RWPE2 (cell line): ENCODE measurements around the gene TRIM44.

ENCODE experiments used
- ATAC-seq: fragments of 200-7000 bp; cut with Tn5 transposase; 3 replicates; pipeline ENCODE4 v1.9.1; 2021; ENCODE audit warnings: low read depth
- DNase-seq: peaks from one replicate; pipeline ENCODE4 v3.0.0-alpha.2; 2020; ENCODE audit warnings: low spot score
- H3K27ac ChIP-seq: fragments of 450-650 bp; 2 replicates; pipeline ENCODE4 v1.5.1; 2017; ENCODE audit warnings: mild to moderate bottlenecking; ENCODE audit not compliant: poor library complexity, severe bottlenecking
- H3K27me3 ChIP-seq: fragments of 250-450 bp; sonication (Bioruptor Pico); 2 replicates; pipeline ENCODE4 v1.5.1; 2021; ENCODE audit warnings: mild to moderate bottlenecking, moderate library complexity; ENCODE audit not compliant: insufficient read depth, poor library complexity, severe bottlenecking
- H3K36me3 ChIP-seq: fragments of 250-450 bp; sonication (Bioruptor Pico); 2 replicates; pipeline ENCODE4 v1.5.1; 2020; ENCODE audit warnings: low read depth, mild to moderate bottlenecking, moderate library complexity
- H3K4me1 ChIP-seq: fragments of 250-450 bp; sonication (Bioruptor Pico); 2 replicates; pipeline ENCODE4 v1.5.1; 2021; ENCODE audit warnings: mild to moderate bottlenecking, moderate library complexity; ENCODE audit not compliant: insufficient read depth, poor library complexity, severe bottlenecking
- H3K4me3 ChIP-seq: fragments of 250-450 bp; sonication (Bioruptor Pico); 2 replicates; pipeline ENCODE4 v1.5.1; 2021; ENCODE audit warnings: mild to moderate bottlenecking, moderate library complexity; ENCODE audit not compliant: severe bottlenecking
- H3K9me3 ChIP-seq: fragments of 250-450 bp; sonication (Bioruptor Pico); 2 replicates; pipeline ENCODE4 v1.5.1; 2021; ENCODE audit warnings: mild to moderate bottlenecking, moderate library complexity; ENCODE audit not compliant: severe bottlenecking
- TF ChIP-seq, protein P1 (sequence below): fragments of 450-650 bp; IDR thresholded peaks from one replicate; pipeline ENCODE4 v1.5.1; 2017; ENCODE audit warnings: mild to moderate bottlenecking, moderate library complexity; ENCODE audit not compliant: poor library complexity, severe bottlenecking

TRIM44 gene

DNA sequence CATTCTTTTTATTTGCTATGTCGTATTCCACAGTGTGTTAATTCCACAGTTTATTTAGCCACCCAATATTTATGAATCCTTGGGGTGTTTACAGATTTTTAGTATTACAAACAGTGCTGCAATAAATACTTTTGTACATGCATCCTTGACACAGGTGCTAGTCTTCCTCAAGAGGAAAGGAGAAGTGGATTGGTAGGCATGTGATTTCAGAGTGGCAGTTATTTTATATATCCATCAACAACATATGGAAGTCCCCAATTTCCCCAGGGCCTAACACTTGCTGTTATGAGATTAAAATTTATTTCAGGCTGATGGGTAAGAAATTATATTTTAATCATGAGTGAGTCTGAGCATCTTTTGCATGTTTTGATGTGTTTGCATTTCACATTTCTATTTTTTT, 17.9 kb downstream of the TRIM44 start:
- Histone ChIP-seq H3K36me3 (peaks cover 6% of the 10 kb centered on the region; the same call in 1 of the 2 replicates), H3K4me1 (no peaks in the 10 kb centered on the region), H3K4me3 (no peak overlapping the region), H3K27ac (no peak overlapping the region), H3K9me3 (no peaks in the 10 kb centered on the region), H3K27me3 (no peaks in the 10 kb centered on the region)
- TF ChIP-seq, protein P1, sequence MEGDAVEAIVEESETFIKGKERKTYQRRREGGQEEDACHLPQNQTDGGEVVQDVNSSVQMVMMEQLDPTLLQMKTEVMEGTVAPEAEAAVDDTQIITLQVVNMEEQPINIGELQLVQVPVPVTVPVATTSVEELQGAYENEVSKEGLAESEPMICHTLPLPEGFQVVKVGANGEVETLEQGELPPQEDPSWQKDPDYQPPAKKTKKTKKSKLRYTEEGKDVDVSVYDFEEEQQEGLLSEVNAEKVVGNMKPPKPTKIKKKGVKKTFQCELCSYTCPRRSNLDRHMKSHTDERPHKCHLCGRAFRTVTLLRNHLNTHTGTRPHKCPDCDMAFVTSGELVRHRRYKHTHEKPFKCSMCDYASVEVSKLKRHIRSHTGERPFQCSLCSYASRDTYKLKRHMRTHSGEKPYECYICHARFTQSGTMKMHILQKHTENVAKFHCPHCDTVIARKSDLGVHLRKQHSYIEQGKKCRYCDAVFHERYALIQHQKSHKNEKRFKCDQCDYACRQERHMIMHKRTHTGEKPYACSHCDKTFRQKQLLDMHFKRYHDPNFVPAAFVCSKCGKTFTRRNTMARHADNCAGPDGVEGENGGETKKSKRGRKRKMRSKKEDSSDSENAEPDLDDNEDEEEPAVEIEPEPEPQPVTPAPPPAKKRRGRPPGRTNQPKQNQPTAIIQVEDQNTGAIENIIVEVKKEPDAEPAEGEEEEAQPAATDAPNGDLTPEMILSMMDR, result no peak
- DNase-seq (no peak), ATAC-seq (no peak)

DNA sequence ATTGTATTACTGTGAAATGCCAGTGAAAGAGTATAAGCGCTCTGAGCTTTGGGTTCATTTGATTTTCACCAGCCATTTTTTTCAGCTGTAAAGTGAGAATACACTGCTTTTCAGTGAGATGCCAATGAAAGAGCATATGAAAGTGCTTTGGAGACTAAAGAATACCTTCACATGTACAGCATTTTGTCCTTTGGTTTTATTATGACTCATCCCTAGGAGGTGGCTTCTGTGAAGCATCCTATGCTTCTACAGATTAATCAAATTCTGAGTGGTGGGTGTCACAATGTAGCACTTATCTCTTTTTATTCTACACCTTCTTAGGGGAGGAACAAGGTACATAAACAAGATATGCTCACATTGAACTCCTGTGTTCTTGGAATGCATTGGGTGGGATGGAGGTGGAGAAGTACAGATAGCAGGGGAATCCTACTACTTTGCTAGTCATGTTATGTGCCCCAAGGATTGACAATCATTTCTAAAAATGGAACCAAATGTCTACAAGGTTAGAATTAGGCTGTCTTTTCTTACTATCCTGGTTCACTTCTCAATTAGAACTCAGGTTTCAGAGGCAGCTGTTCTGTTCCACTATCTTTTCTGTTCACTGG, 18.7 kb downstream of the TRIM44 start:
- no peak overlapping the region for H3K4me3 ChIP-seq
- H3K27ac ChIP-seq, result no peak overlapping the region
- DNase-seq (no peak), ATAC-seq (no peak)
- no peaks in the 10 kb centered on the region for H3K9me3 ChIP-seq
- TF ChIP-seq, protein P1, result no peak
- H3K4me1 ChIP-seq, result no peaks in the 10 kb centered on the region
- H3K36me3 ChIP-seq, result peaks cover 6% of the 10 kb centered on the region; the same call in 1 of the 2 replicates
- H3K27me3 ChIP-seq, result no peaks in the 10 kb centered on the region

DNA sequence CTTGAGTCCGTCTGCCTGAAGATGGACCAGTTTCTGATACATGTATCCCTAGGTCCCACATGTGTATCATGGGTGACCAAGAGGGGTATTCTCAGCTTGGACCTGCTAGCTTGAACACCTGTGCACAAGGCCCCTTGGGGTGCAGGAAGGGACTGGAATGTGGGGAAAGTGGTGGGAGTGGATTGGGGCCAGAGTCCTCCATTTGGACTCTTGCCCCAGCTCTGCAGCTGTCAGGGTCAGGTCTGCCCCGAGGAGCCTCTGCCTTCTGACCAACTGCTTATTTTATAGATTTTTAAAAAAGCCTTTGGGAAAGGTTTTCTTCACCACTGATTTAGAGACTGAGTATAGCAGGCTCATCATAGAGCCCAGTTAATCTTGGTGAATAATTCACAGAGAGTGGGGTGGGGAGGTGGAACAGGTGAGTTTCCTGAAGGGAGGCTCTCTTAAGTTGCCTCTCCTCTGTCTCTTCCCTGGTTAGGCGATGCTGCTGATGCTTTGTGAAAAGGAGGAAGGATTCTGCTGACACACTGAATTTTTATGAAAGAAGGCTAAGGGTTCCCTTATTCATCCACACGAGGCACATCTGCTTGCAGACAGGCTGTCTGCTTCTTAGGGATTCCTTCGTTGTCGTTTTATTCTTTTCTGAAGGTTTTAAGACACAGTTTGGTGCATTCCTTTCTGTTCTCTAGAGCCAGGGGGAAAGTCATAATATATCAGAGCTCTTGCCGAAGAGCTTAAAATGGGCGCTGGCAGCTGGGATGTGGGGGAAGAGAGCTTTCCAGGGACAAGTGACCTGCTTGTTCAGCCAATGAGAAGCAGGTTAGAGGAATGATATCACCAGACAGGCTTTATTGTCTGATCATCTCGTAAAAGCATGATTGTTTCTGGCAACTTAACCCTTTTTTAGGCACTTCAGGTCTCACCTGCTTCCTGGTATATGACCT, 19.9 kb downstream of the TRIM44 start:
- ATAC-seq (no peak), DNase-seq (no peak)
- Histone ChIP-seq H3K27me3 (no peaks in the 10 kb centered on the region), H3K27ac (no peak overlapping the region), H3K9me3 (no peaks in the 10 kb centered on the region), H3K4me3 (no peak overlapping the region), H3K36me3 (peaks cover 10% of the 10 kb centered on the region), H3K4me1 (no peaks in the 10 kb centered on the region)
- TF ChIP-seq, protein P1, result no peak

DNA sequence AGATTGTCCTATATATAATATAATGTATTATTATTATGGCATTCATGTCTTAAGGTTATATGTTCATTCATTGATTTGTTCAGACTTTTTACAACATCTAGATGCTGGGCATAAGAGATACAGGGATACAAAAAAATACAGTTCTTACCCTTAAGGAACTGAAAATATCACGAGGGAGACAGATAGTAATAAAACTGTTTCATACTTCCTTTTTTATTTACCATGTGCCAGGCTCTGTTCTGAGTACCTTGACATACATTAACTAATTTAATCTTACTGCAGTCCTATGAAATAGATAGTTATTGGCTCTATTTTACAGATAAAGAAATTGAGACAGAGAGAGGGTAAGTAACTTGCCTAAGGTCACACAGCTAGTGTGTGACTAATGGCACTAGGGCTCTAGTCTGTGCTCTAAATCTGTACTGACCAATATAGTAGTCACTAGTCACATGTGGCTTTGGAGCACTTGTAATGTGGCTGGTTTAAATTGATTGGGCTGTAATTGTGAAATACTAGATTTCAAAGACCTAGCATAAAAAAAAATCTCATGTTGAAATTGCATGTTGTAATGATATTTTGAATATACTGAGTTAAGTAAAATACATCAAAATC, 21.3 kb downstream of the TRIM44 start:
- TF ChIP-seq, protein P1, result no peak
- DNase-seq (no peak), ATAC-seq (no peak)
- no peak overlapping the region for H3K4me3 ChIP-seq
- H3K36me3 ChIP-seq, result peaks cover 16% of the 10 kb centered on the region
- H3K27ac ChIP-seq, result no peak overlapping the region
- peaks cover 7% of the 10 kb centered on the region for H3K4me1 ChIP-seq
- H3K27me3 ChIP-seq, result no peaks in the 10 kb centered on the region
- H3K9me3 ChIP-seq, result no peaks in the 10 kb centered on the region
